Activated CD4-positive, alpha-beta T cell treated with anti-CD3 and anti-CD28 coated beads, Interleukin-2, amount 50 U/mL, for 4 hours (primary cell): ENCODE results near the gene SP1.
A peak's percentile ranks its signal among the peaks of the same experiment; 100 is the strongest.
"Not testable (repeated sequence)": the region's sequence is repeated elsewhere in the genome, so short reads cannot be mapped to it uniquely, and the experiment has no call there.

Experiments used
- DNase-seq, 2 experiments: peaks; one replicate each; pipeline ENCODE4 v3.0.0-alpha.2; 2020

Gene SP1

GRCh38 chr12:53414756-53415417 lies 34.9 kb downstream of the SP1 start:
- DNase-seq = no peak

DNA sequence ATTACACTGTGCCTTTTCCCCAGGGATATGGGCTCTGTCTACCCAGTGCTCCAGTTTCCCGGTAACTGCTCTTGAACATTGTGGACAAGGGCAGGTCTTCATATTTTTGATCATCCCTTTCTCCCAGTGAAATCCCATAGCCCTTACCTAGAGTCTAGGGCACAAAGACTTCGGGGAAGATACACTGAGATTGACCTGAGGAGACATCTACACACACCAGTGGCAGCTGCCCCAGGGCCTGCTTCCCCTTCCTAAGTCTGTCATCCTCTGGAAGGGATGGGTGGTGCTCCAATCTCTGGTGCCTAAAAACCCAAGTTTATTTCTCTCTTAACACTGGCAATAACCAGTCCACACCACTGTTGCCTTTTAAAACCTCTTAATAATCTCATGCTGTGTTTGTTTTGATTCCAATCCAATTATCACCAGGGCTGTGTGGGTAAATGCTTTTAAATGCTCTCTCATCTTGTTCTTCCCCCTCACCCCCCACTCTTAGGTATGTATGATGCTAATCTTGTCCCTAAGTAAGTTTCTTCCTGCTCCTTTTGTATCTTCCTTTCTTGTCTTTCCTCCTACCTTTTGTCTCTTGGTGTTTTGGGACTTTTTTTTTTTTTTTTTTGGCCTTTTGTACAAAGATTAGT lies 35.9 kb downstream of the SP1 start:
- DNase-seq = not testable (repeated sequence)

- not testable (repeated sequence) for DNase-seq
Observed at GRCh38 chr12:53417291-53417816, 37.4 kb downstream of the SP1 start.

- no peak for DNase-seq
Observed at GRCh38 chr12:53418221-53418620, 38.2 kb downstream of the SP1 start.

DNA sequence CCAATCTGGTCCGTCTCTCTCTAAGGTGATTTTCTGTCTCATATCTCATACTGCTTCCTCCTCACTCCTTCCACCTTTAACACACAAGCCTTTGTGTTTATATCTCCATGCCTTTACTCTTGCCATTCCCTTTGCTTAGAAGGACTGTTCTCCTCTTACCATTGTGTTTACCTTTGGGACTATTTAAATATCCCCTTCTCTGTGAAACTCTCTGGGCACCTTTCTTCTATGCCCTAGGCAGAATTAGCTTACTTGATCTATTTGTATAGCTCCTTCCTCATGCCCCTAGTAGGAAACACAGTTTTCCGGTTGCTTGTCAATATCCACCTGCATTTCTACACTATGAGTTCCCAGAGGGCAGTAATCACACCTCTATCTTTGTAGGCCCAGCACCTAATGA lies 39.8 kb downstream of the SP1 start:
- no peak for DNase-seq

- not testable (repeated sequence) for DNase-seq
Observed at GRCh38 chr12:53422247-53422646, 42.3 kb downstream of the SP1 start.

- DNase-seq = no peak
Observed at GRCh38 chr12:53423597-53423996, 43.6 kb downstream of the SP1 start, which contains the start of gene AMHR2. TSS of gene AMHR2 (plus strand) at chr12:53423855. CDS start at chr12:53423935, 80 bp downstream.

GRCh38 chr12:53424626-53425514 lies 44.9 kb downstream of the SP1 start:
- no peak for DNase-seq

- no peak for DNase-seq
Observed at GRCh38 chr12:53425515-53426150, 45.7 kb downstream of the SP1 start.

DNA sequence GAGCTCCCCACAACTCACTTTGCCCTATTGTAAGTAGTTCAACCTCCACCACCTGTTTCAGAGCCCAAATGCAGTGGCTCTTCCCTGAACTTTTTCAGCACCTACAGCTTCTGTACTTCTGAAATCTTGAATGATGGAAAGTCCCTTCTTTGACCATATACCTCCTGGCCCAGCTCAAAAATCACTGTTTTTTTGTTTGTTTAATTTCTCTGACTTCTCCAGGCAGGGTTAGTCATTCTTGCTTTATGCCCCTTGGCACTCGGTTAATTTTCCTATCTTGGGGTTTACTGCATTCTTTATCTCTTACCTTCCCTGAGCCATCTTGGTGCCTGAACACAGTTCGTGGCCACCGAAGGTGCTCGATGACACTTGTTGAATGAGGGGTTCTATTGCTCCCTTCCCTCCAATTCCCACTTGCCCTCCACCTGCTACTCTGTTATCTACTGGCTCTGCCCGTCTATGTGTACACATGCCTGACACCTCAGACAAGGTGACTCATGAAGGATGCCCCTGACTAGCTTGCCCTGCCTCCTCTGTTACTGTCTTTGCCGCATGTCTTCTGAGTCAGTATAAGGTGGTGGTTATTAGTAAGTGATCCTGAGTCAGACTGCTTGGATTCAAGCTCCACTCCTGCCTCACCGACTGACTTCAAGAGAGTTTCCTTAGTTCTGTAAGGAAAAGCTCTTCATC lies 48.1 kb downstream of the SP1 start:
- DNase-seq = no peak

GRCh38 chr12:53428741-53429140 lies 48.8 kb downstream of the SP1 start:
- DNase-seq = no peak

- no peak for DNase-seq
Observed at GRCh38 chr12:53430116-53430515, 50.1 kb downstream of the SP1 start.

- no peak for DNase-seq
Observed at GRCh38 chr12:53431187-53431586, 51.2 kb downstream of the SP1 start.

GRCh38 chr12:53435326-53435725 lies 55.4 kb downstream of the SP1 start:
- DNase-seq = not testable (repeated sequence)

GRCh38 chr12:53439582-53439981 lies 59.6 kb downstream of the SP1 start:
- DNase-seq = not testable (repeated sequence)

GRCh38 chr12:53441040-53441833 lies 61.3 kb downstream of the SP1 start, which contains the start of gene PRR13:
TSS of gene PRR13 (plus strand) at chr12:53441734. CDS start at chr12:53442715, 981 bp downstream.
- peak; percentile 99 to 100 for DNase-seq

DNA sequence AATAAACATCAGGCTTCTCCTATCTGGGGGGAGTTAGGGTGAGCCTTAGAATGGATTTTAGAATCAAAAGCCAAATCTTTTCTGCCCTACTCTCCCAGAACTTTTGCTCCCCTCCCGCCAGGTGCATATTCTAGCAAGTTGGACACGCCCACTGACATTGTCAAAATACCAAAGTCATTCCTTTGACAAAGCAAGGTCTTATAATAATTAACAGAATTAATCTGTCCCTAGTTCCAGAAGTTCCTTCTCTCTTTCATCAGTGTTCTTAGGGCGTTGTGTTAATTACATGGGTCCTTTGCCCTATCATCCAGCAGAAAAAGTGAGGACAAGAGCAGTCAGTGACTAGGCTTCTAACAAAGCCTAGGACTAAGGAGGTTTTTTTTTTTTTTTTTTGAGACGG lies 64.0 kb downstream of the SP1 start:
- DNase-seq = no peak

DNA sequence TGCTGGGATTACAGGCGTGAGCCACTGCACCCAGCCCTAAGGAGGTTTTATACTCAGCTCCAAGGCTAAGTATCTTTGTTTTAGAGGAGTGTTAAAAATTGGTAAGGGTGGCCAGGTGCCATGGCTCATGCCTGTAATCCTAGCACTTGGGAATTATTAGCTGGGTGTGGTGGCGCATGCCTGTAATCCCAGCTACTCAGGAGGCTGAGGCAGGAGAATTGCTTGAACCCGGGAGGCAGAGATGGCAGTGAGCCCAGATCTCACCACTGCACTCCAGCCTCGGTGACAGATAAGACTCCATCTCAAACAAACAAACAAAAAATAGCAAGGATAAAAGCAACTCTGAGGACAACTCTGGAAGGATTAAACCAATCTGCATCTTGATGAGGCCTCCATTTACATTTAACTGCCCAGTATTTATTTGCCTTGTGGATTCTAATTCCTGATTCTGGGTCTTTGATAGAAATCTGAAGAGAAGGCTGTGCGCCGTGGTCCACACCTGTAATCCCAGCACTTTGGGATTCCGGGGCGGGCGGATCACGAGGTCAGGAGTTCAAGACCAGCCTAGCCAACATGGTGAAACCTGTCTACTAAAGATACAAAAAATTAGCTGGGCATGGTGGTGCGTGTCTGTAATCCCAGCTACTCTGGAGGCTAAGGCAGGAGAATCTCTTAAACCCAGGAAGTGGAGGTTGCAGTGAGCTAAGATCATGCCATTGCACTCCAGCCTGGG lies 64.8 kb downstream of the SP1 start:
- DNase-seq = not testable (repeated sequence)

- DNase-seq = no peak
Observed at GRCh38 chr12:53450936-53451335, 71.0 kb downstream of the SP1 start.

GRCh38 chr12:53451661-53452158 lies 71.7 kb downstream of the SP1 start, which contains the start of gene PCBP2:
TSS of gene PCBP2 (plus strand) at chr12:53452102. CDS start at chr12:53454801, 2,699 bp downstream.
- DNase-seq = peak; percentile 96 to 98
